Muscle of leg (tissue), 11 donors: ENCODE data around the gene MLX. TPM values are rescaled to one million over a fixed set of nuclear protein-coding genes. Genes with fewer than 3 reads are reported as not detected.
"Not testable (repeated sequence)": the region's sequence is repeated elsewhere in the genome, so short reads cannot be mapped to it uniquely, and the experiment has no call there.

Source experiments
- DNase-seq: peaks from one replicate; pipeline ENCODE4 v3.0.0; 2013
- H3K27ac ChIP-seq: one replicate; pipeline ENCODE4 v1.5.1; 2013; ENCODE audit warnings: mild to moderate bottlenecking, low read length, control low read depth
- H3K27me3 ChIP-seq: one replicate; pipeline ENCODE4 v1.6.1; 2013; ENCODE audit warnings: low read length; ENCODE audit not compliant: control insufficient read depth, insufficient read depth
- H3K36me3 ChIP-seq: one replicate; pipeline ENCODE4 v1.6.1; 2013; ENCODE audit warnings: low read length; ENCODE audit not compliant: control insufficient read depth, insufficient read depth
- H3K4me1 ChIP-seq: one replicate; pipeline ENCODE4 v1.6.1; 2013; ENCODE audit warnings: low read length; ENCODE audit not compliant: control insufficient read depth, insufficient read depth
- H3K4me3 ChIP-seq: one replicate; pipeline ENCODE4 v1.5.1; 2013; ENCODE audit warnings: low read length, control low read depth
- H3K9me3 ChIP-seq: replicated peaks from 2 replicates; pipeline ENCODE4 v1.6.1; 2013; ENCODE audit warnings: low read depth, low read length; ENCODE audit not compliant: control insufficient read depth
- WGBS: methylation state at CpG from one replicate; pipeline ENCODE4 v1.1.5; 2013; ENCODE audit warnings: missing lambda C conversion rate; ENCODE audit not compliant: insufficient coverage; 5-methylcytosine and 5-hydroxymethylcytosine counted together
- polyA plus RNA-seq, 8 donors: library from polyadenylated mRNA; unstranded; fragments of 120-200 nt; gene quantifications; one replicate each; pipeline versions ENCODE4 v1.2.1 to v1.2.3, GENCODE V29; 2013; ENCODE audit warnings: inconsistent platforms in 1 of 8, low replicate concordance in 1 of 8; ENCODE audit not compliant: insufficient read length in 8 of 8, insufficient read depth in 1 of 8
- total RNA-seq: library from RNA; stranded (reverse); fragments of 120-200 nt; gene quantifications from one replicate; pipeline ENCODE4 v1.2.4, GENCODE V29; 2013

MLX gene
- total and polyA plus RNA-seq, 9 donors = 16.6 to 39.6 (median 34.9) TPM

DNA sequence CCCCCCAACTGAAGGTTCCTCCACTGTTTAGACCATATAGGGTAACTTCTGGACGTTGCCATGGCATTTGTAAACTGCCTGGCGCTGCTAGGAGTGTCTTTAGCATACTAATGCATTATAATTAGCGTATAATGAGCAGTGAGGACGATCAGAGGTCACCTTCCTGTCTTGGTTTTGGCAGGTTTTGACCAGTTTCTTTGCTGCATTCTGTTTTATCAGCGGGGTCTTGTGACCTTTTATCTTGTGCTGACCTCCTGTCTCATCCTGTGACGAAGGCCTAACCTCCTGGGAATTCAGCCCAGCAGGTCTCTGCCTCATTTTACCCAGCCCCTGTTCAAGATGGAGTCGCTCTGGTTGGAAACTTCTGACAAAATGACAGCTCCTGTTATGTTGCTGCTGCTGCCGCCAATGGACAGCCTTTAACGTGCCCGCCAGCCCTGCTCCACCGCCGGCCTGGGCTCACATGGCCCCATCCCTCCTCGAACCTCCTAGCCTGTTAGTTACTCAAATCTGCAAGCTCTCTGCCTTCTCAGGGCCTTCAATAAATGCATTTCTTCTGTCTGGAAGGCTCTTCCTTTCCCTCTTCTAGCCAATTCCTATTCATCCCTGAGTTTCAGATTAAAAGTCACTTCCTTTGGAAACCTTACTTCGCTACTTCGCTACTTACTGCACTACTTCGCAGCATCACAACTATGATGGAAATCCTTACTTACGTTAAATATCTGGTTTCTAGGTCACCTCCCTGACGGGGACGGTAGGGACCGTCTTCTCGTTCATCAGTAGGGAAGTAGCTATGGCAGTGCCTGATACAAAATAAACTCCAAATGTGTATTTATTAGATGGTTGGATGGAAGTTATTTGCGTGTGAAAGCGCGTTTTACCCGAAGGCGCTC is 31.5 kb upstream of the MLX start:
- no peaks in the 10 kb centered on the region for H3K9me3 ChIP-seq
- peaks cover 28% of the 10 kb centered on the region for H3K36me3 ChIP-seq
- 32% methylated on average over 15 of the region's 26 CpGs for WGBS
- peak overlapping the region; percentile 38 for H3K4me3 ChIP-seq
- no peaks in the 10 kb centered on the region for H3K27me3 ChIP-seq
- peak overlapping the region; percentile 89 for H3K27ac ChIP-seq
- H3K4me1 ChIP-seq = peaks cover 33% of the 10 kb centered on the region
- DNase-seq = no peak

DNA sequence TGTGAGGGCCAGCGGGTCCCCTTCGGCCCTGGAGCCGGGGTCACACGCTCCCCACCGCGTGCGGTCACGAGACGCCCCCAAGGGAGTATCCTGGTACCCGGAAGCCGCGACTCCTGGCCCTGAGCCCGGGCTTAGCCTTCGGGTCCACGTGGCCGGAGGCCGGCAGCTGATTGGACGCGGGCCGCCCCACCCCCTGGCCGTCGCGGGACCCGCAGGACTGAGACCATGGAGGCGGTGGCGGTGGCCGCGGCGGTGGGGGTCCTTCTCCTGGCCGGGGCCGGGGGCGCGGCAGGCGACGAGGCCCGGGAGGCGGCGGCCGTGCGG is 30.9 kb upstream of the MLX start, which contains the start of gene NAGLU:
NAGLU (plus strand) TSS at position 194 of the 324 bp plus-strand sequence; CDS start at position 226, 32 bp downstream.
- Histone ChIP-seq H3K9me3 (no peaks in the 10 kb centered on the region), H3K36me3 (peaks cover 33% of the 10 kb centered on the region), H3K4me1 (peaks cover 33% of the 10 kb centered on the region), H3K4me3 (peak within 1 kb of the TSS; percentile 68), H3K27me3 (no peaks in the 10 kb centered on the region), H3K27ac (peak within 1 kb of the TSS; percentile 94)
- WGBS = under 1% methylated on average over 40 of the region's 40 CpGs
- DNase-seq = peak; percentile 97

DNA sequence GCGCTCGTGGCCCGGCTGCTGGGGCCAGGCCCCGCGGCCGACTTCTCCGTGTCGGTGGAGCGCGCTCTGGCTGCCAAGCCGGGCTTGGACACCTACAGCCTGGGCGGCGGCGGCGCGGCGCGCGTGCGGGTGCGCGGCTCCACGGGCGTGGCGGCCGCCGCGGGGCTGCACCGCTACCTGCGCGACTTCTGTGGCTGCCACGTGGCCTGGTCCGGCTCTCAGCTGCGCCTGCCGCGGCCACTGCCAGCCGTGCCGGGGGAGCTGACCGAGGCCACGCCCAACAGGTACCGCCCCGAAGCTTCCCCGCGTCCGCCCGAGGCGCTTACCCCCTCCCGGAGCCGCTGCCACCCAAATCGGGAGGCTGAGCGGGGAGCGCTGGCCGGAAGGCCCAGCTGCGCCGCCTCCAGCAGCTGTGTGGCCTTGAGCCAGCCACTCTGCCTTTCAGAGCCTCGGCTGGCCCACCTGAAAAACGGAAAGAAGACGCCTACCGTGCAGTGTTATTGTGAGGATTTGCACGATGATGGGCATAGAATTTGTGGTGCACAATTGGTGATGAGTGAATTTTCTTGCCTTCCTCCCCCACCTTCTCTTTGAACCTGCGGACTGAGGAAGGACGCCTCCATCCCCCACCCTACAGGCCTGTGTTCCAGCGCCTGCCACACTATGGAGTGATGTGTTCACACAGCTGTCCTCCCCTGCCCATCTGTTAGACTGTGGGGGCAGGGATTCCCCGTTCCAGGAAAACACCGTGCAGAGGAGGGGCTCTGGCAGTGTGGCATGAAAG is 30.3 kb upstream of the MLX start:
- peaks cover 39% of the 10 kb centered on the region for H3K36me3 ChIP-seq
- no peaks in the 10 kb centered on the region for H3K9me3 ChIP-seq
- peak overlapping the region; percentile 94 for H3K27ac ChIP-seq
- H3K27me3 ChIP-seq = no peaks in the 10 kb centered on the region
- DNase-seq = peak; percentile 93
- H3K4me1 ChIP-seq = peaks cover 33% of the 10 kb centered on the region
- H3K4me3 ChIP-seq = peak overlapping the region; percentile 68
- WGBS = under 1% methylated on average over 52 of the region's 65 CpGs

DNA sequence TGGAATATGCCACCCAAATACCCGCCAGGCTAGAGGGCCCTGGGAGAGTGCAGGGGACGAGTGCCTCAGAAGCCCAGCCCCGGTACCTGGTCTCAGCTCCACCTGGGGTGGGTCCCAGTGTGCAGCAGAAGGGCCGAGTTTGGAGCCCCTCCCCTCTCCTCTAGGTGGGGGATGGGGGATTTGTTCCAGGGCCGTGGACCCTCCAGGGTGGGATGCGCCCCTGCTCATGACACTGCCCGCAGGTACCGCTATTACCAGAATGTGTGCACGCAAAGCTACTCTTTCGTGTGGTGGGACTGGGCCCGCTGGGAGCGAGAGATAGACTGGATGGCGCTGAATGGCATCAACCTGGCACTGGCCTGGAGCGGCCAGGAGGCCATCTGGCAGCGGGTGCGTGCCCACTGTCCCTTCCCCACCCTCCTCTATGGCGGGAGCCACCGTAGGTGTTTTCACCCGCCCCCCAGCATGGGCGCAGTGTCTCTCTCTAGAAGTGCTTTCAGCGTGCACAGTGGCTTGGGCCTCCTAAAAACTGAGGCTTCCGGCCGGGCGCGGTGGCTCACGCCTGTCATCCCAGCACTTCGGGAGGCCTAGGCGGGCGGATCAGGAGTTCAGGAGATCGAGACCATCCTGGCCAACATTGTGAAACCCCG is 29.6 kb upstream of the MLX start:
- DNase-seq = no peak
- Histone ChIP-seq H3K27me3 (no peaks in the 10 kb centered on the region), H3K27ac (peak overlapping the region; percentile 94), H3K9me3 (no peaks in the 10 kb centered on the region), H3K4me3 (peak overlapping the region; percentile 68), H3K36me3 (peaks cover 42% of the 10 kb centered on the region), H3K4me1 (peaks cover 32% of the 10 kb centered on the region)
- WGBS = 86% methylated on average over 16 of the region's 31 CpGs

DNA sequence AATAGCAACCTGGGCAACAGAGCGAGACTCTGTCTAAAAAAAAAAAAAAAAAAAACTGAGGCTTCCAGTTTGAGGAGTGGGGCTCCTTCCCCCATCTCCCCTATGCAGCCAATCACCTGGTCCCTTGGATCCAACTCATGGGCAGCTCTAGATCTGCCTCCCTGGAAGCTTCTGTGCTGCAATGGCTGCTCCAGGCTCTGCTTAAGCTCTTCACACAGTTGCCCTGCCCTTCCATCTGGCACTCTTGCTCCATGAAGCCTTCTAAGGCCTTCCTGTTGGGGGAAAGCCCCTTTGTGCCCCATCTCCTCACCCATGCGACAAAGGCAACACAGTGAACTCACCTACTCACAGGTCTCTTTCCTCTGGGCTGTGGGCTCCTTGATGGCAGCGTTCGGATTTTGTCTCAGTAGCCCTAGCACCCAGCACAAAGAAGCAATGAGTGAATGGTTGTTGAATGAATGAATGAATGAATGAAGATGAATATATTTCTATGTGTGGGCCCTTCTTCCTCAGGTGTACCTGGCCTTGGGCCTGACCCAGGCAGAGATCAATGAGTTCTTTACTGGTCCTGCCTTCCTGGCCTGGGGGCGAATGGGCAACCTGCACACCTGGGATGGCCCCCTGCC is 29.0 kb upstream of the MLX start:
- Histone ChIP-seq H3K9me3 (no peaks in the 10 kb centered on the region), H3K36me3 (peaks cover 49% of the 10 kb centered on the region), H3K4me3 (no peak overlapping the region), H3K4me1 (peaks cover 39% of the 10 kb centered on the region), H3K27ac (no peak overlapping the region), H3K27me3 (no peaks in the 10 kb centered on the region)
- 100% methylated on average over 2 of the region's 5 CpGs for WGBS
- no peak for DNase-seq

DNA sequence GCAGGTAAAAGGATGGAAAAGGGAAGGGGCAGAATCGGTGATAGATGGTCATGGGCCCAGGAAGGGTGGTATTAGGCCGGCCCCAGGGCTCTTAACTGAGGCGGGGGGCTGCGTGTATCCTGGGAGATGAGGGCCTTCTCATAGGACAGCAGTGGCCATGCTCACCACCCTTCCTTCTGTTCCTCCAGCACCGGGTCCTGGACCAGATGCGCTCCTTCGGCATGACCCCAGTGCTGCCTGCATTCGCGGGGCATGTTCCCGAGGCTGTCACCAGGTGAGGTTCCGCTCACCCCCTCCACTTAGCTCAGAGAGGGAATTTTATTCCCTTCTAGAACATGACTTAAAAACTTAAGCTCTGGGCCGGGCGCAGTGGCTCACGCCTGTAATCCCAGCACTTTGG is 28.4 kb upstream of the MLX start:
- no peaks in the 10 kb centered on the region for H3K27me3 ChIP-seq
- H3K4me3 ChIP-seq = no peak overlapping the region
- 97% methylated on average over 9 of the region's 14 CpGs for WGBS
- no peak for DNase-seq
- no peaks in the 10 kb centered on the region for H3K9me3 ChIP-seq
- H3K27ac ChIP-seq = no peak overlapping the region
- peaks cover 44% of the 10 kb centered on the region for H3K4me1 ChIP-seq
- H3K36me3 ChIP-seq = peaks cover 54% of the 10 kb centered on the region

DNA sequence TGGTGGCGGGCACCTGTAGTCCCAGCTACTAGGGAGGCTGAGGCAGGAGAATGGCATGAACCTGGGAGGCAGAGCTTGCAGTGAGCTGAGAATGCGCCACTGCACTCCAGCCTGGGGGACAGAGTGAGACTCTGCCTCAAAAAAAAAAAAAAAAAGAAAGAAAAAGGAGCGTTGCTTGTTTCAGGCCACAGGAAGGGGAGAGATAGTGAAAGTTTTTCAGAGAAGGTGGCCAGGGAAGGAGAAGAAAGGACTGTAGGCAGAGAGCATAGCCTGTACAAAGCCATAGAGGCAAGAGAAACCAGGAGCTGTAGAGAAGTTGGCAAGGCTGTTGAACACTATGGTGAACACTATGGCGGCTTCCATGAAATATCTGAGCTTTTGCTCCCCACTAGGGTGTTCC is 26.3 kb upstream of the MLX start:
- H3K36me3 ChIP-seq = peaks cover 66% of the 10 kb centered on the region
- 100% methylated on average over 3 of the region's 4 CpGs for WGBS
- H3K4me1 ChIP-seq = peaks cover 56% of the 10 kb centered on the region
- H3K9me3 ChIP-seq, H3K4me3 ChIP-seq, H3K27ac ChIP-seq, H3K27me3 ChIP-seq, DNase-seq: not testable (repeated sequence)

DNA sequence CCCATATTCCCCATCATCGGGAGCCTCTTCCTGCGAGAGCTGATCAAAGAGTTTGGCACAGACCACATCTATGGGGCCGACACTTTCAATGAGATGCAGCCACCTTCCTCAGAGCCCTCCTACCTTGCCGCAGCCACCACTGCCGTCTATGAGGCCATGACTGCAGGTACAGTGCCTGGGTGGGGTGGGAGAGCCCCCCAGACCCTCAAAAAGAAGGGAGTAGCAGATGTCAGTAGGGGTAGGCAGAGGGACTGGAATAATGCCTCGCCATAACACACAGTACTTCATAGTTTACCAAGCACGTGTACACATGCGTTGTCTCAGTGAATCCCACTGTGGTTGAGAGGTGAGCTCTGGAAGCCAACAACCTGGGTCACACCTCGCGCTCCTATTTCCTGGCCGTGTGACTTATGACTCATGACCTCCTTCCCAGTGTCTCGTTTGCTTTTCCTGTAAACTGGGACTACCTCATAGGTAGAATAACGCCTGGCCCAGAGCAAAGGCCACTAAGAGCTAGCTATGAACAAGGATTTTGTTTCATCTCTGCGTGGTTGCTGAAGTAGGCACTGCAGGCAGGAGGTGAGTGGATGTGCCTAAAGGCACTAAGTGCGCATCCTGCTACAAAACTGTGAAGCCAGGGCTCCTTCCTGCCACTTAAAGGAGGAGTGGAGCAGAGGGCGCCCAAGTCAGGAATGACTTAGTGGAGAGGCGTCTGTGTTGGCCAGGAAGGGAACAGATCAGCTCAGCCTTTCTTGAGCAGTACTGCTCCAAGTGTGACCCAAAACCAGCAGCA is 25.7 kb upstream of the MLX start:
- Histone ChIP-seq H3K36me3 (peaks cover 69% of the 10 kb centered on the region), H3K27ac (no peak overlapping the region), H3K4me1 (peaks cover 54% of the 10 kb centered on the region), H3K9me3 (no peaks in the 10 kb centered on the region), H3K4me3 (no peak overlapping the region), H3K27me3 (no peaks in the 10 kb centered on the region)
- no peak for DNase-seq
- WGBS = 87% methylated on average over 13 of the region's 17 CpGs
